Epithelial cell of prostate (primary cell): ENCODE measurements around the gene THRB.
A peak's percentile ranks its signal among the peaks of the same experiment; 100 is the strongest.

Experiments used
- DNase-seq: peaks from one replicate; pipeline ENCODE4 v3.0.0-alpha.2; 2011; ENCODE audit warnings: low read depth, low spot score
- H3K27ac ChIP-seq: fragments of 450-650 bp; 2 replicates; pipeline ENCODE4 v1.5.1; 2017; ENCODE audit warnings: mild to moderate bottlenecking

The THRB gene

DNA sequence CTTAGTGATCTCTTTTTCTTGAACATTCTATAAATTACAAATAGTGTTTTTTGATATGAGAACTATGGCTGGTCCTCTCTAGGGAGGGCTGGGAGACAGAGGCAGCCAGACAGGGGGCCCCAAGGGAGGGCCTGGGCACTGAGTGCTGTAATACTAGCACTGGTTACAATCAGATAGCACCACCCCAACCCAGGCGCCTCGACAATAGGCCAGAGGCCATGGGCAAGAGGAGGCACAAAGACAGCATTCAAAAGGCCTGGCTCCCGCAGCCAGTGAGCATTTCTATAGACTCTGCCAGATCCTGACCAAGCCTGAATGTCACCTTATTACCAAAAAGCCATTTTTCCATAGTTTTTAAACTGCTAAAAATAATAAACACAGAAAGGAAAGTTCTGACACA lies 158.5 kb downstream of the THRB start:
- H3K27ac ChIP-seq, result no peak overlapping the region
- no peak for DNase-seq

DNA sequence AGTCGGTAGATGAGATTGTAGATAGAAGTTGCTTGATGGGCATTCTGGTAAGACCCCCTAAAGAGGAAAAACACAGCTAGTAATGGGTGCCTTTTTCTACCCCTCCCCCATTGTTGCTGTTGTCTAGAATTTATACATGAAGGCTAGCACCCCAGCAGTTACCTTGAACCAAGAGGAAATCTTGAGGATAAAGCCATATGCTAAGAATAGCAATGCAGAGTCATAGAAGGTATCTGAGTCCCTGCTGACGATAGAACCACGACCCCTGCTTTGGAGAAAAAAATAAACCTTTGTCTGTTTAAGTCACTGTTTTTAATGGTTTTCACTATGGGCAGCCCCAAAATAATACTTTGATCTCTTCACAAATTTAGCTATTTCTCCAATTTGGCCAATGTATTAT lies 162.6 kb downstream of the THRB start:
- H3K27ac ChIP-seq, result no peak overlapping the region
- no peak for DNase-seq

DNA sequence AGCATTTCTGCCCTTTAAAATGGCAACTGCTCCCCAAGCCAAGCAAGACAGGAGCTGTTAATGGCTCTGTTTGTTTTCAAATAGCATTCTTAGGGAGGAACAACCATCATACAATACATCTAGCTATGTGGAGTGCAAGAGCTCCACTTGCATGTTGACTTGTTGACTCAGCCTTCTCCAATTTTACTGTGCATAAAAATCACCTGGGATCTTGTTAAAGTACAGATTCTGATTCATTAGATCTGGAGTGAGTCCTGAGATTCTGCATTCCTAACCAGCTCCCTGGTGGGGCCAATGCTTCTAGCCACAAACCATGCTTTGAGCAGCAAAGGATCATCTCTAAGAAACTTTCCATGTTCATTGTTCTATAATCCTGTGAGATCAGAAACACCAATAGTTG lies 171.4 kb downstream of the THRB start:
- no peak overlapping the region for H3K27ac ChIP-seq
- DNase-seq, result peak; percentile 18

DNA sequence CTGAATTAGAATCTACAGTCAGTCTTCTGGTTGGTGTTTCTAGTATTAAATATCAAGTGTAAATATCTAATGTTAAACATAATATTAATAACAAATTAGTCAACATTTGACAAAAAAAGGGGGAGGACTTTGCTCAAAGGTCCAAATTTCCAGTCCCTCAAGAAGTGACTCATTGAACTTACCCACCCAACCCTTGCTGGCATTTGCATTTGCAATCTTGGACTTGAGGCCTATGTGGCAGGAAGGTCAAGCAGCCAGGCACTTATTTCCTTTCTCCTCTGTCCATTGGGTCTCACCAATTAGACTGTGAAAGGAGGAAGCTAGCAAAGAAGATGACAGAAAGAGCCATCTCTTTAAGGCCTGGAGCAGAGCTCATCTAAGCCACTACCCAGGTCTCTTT lies 174.0 kb downstream of the THRB start:
- DNase-seq, result no peak
- H3K27ac ChIP-seq, result no peak overlapping the region

DNA sequence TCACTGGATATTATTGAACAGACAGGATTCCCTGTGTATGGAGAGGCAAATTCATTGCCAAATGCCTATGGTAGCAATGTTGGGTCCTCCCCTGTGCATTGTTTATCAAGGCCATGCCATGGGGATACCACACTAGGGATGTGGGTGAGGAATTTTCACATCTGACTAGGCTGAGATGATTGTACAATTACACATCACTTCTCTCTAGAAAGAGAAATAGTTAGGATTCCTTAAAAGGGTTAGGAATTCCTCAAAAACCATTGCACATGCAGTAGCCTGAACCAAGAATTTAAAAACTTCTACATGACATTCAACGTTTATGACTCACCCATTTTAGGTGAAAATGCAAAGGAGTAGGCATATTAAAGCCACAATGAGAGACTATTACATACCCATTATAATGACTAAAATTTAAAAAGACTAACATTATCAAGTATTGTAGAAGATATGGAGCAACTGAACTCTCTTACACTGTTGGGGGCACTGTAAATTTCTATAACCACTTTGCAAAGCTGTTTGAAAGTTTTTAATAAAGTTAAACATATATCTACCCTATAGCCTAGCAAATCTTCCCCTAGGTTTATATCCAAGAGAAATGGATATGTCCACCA lies 175.9 kb downstream of the THRB start:
- H3K27ac ChIP-seq, result peak overlapping the region; percentile 65
- peak; percentile 22 for DNase-seq

DNA sequence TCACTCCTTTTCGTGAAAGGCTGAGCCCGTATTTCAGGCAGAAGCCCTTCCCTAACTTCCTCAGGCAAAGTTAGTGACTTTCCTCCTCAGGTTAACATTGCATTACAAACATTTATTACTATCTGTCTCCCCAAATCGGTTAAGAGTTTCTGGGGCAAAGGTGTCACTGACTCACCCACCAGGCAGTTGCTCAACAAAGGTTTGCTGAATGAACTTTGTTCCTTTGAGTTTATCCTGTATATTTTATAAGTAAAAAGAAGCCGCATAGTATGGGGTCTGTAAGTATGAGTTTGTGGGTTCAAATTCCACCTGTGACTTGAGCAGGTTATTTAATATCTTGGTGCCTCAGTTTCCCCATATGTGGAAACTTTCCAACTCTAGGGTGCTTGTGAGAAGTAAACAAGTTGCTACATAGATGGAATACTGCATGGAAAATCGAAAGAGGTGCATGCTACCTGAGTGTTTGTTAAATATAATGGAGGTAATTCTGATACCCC lies 177.7 kb downstream of the THRB start:
- peak; percentile 14 for DNase-seq
- H3K27ac ChIP-seq, result peak overlapping the region; percentile 66

DNA sequence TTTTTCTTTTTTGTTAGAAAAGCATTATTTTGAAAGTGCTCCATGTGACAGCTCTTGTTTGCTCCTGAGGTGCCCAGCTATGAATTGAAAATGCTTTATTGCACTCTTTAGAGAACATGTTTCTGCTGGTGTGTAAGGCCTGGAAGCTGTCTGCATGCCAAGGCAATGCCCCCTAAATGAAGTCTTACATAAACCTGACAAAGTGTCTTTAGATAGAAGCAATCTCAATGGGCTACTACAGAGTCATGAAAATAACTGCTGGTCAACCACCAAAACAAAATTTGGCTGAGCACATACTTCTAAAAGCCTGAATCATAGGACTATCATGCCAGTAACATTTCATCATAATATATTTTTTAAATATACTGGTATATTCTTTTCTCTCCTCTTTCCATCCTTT lies 178.7 kb downstream of the THRB start:
- peak overlapping the region; percentile 66 for H3K27ac ChIP-seq
- peak; percentile 10 for DNase-seq

DNA sequence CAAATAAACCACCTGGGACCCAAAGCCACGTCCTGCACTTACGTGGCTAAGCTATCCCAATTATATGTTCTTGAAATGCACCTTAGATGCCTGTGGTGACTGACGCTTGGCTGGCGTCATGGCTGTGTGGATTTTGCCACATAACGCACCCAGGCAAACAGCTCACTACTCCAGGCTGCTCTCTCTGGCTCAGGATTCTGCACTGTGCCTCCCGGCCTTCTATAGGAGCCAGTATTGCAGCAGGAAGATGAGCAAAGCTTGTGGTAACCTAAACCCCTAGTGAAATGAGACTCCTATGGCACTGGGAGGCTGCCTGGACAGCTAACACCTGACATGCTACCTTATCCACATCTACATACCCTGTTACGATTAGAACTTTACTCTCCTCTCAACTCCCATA lies 179.3 kb downstream of the THRB start:
- peak overlapping the region; percentile 66 for H3K27ac ChIP-seq
- no peak for DNase-seq

DNA sequence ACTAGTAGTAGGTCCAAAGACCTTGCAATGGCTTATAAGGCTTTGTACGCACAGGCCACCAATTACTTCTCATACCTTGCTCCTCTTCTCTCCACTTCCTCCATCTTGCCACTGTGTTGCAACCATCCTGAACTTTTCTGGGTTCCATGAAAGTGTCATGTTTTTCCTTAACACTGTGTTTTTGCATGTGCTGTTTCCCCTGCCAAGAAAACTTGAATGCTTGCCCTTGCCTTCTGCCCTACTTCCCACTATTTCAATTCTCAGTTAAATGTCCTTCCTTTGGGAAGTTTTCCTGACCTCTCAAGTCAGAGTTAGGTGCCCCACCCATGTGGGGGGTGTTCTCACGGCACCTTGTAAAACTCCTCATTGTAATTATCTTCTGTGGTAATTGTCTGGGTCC lies 182.8 kb downstream of the THRB start:
- H3K27ac ChIP-seq, result no peak overlapping the region
- no peak for DNase-seq

DNA sequence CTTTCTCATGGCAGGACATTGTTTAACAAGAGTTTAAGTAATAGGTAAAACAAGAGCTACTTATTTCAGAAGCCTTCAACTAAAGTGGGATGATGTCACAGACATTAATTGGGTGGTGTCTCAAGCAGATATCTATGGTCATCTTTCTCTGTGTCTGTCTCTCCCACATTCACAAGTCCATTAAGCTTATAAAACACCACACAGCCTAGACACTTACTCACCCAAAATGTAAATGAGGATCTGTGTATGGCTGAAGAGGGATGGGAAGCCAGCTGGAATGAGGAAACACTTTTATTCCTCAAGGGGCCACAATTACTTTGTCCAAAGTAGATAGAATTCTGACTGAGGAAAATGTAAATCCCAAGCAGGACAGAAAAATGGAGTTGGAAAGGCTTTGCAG lies 183.8 kb downstream of the THRB start:
- no peak overlapping the region for H3K27ac ChIP-seq
- DNase-seq, result no peak

DNA sequence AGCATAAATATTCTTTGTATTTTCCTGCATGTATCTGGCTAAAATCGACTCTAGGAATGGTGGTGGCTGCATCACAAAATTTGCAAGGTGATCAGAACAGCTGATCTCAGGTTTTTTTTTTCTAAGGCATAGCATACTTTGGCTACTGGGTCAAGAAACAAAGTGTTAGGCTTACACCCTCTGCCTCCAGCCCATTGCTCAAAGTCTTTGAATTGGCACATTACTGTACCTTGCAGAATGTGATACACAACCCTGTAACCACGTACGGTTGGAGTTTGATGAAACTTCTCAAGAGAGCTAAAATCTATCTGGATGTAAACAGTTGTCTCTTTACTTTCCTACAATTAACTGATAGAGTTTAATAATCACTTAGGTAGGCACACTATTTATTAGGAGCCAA lies 188.1 kb downstream of the THRB start:
- H3K27ac ChIP-seq, result no peak overlapping the region
- no peak for DNase-seq

DNA sequence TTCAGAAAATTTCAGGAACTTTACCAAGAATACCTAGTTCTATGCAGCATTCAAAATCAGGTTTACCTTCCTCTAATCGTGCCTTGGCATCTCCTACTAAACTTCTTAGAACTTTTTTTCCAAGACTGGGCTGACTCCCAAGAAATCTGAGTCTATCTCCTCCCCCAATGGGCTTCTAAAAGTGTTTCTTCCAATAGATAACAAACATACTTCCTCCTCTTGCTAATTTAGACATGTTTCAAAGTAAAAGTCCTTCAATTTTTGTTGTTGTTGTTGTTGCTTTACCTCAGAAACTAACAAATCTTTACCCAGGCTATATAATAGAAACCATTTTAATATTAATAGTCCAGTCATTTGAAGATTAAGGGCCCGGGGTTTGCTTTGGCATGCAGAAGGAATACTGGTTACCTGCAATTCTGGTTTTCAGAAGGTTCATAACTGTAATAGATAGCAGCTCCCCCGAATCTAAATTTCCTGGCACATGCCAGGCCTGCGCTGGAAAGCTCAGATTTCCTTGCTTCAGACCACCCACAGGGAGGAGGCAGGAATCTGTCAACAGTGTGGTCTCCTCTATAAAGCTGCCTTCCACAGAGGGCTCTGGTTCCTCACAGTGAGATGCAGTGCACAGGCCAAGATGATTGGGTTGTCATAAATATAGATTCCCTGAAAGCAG lies 188.7 kb downstream of the THRB start:
- no peak for DNase-seq
- no peak overlapping the region for H3K27ac ChIP-seq

DNA sequence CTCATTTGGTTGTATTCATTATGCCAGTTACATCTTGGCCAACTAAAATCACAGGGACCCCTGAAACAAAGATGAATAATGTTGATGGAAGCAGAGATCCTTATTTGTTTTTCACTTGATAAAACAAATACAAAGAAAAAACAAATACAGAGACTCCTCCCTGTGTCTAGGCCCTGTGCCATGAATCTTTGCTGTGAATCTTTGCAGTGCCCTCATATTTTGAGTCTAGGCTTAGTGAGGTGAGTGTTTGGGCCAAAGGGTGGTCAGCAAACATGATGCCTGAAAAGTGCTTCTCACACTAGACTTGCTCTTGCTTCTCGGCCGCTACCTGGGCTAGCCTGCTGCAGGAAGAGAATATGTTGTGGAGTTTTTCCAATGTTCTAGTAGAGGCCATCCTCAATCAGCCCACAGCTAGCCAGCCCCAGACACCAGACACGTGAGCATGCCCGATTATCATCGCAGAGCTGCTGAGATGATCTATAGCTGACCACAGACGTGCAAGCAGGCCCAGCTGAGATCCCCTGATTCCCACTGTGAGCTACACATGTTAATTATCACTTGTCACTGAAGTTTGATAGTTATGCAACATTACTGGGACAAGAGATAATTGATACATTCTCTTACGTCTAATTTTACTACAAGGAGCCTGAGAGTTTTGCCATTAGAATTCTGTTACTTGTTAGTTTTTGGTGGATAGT lies 191.4 kb downstream of the THRB start:
- H3K27ac ChIP-seq, result no peak overlapping the region
- no peak for DNase-seq

DNA sequence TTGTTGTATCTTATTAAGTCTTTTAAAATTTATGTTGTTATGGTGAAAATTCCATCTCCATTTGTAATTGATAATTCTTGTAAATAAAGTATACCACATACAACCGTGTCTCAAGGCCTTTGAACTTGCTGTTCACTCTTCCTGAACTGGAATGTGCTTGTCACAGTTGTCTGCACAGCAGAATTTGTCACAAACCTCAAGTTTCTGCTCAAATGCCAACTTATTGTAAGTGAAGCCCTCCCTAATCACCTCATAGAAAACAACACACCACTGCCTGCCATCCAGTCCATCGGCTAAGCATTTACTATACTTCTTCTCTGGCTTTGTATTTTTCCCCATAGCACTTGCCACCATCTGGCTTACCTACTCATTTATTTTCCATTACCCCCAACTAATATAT lies 192.3 kb downstream of the THRB start:
- H3K27ac ChIP-seq, result no peak overlapping the region
- no peak for DNase-seq

DNA sequence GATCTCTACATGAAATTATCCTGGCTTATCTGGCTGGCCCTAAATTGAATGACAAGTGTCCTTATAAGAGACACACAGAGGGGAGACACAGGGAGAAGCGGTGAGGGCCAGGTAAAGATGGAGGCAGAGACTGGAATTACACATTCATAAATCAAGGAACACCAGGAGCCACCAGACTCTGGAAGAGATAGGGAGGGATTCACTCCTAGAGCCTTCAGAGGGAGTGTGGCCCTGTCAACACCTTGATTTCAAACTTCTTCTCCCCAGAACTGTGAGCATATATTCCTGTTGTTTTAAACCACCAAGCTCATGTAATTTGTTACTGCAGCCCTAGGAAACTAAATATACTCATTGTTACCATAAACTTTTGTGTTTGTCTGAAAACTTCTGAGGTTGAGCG lies 193.7 kb downstream of the THRB start:
- H3K27ac ChIP-seq, result no peak overlapping the region
- no peak for DNase-seq

DNA sequence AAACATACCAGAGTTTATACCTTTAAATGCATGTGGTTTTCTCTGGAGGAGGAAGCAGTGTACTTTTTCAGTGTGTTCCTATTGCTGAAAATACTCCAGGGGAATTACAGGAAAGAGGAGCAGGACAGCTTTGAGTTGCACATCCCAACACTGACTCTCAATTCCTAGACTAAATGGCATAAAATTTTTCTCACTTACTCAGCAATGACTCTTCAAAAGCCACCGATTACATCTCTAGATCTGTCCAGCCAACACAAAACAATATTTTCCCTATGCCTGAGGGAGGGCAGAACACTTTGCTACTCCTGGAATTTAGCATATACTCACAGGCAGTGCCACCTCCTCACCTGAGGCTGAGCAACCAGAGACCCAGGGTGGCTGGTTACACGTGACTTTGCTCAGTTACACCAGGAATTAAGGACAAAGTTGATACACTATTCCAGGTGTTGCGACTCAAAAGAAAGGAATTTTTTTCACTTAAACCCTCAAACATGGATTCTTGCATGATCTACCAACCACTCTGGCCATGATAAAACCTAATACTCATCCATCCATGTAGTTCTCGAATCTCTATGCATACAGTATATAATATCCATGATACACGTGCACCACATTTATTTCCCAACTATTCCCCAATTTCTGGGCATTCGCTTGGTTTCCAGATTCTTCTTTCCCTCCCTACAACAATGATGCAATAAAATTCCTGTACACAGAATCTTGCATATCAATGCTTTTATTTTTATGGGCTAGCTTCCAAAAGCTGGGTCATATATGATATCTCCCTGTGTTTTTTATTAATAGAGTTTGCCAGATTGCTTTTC lies 194.6 kb downstream of the THRB start:
- DNase-seq, result peak; percentile 20
- H3K27ac ChIP-seq, result peak overlapping the region; percentile 55

DNA sequence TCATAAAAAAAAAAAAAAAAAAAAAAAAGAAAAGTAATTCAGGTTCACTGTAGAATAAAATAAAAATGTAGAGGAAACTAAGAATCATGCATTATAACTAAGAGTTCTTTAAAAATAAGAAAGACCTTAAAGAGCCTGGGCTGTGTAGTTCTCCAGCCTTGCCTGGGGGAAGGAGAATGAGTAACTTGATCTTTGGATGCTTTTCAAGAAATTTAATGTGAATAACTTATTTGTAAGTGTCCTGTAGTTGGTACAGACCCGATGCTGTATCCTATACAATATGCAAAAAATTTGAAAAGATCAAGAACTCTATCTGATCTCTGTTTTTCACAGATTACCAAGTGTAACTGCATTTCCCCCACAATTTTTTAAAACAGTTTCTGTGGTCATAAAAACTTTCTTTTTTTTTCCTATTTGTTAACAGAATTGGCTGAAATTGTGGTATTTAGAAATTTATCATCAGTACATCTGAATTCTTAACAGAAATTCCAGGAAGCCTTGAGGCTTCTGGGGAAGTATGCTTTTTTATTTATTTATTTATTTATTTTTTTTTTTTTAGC lies 195.3 kb downstream of the THRB start:
- DNase-seq, result no peak
- H3K27ac ChIP-seq, result peak overlapping the region; percentile 55

DNA sequence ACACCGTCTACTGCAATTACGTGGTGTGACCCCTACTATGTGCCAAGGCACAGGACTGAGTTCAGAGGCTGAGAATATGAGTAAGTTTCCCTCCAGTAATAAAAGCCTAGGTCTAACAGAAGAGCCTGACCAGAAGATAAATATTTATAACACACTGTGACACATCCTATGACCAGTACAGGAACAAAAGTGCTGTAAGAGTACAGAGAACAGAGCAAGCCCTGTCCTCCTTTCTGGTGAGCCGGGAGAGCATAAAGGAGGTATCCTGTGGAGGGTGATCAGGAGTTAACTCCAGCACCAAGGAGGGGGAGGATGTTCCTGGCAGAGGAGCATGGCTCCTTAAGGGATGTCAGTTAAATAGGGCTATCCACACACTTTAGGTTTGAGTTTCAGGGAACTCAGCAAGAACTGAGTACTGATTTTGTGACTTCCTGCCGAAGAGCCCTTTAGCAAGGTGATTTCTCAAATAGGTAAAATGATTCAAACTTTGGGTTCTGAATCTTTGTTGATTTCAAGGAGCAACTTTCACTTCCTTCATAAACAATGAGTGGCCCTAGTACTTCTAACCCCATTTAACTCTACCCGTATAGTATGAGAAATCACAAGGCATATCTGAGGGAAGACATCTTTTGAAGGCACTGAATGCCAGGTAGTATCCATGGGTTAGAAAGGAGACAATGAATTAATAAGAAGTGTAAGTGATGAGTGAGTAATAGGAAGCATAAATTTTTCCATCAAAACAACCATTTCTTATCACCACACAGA lies 198.0 kb downstream of the THRB start:
- no peak overlapping the region for H3K27ac ChIP-seq
- no peak for DNase-seq

DNA sequence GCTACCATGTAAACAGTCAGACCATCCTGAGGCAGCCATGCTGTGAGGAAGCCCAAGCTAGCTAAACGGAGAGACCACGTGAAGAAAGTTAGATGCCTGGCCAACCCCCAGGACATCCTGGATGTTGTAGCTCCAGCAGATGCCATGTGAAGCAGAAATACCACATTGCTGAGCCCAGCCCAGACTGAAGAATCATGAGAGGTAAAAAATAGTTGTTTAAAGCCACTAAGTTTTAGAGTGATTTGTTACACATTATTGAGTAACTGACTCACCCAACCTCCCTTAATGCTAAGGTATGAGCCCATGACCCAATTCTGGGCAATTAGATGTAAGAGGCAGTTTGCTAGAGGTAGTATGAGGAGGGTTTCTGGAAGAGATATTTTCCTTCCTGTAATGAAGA lies 200.5 kb downstream of the THRB start:
- H3K27ac ChIP-seq, result no peak overlapping the region

DNA sequence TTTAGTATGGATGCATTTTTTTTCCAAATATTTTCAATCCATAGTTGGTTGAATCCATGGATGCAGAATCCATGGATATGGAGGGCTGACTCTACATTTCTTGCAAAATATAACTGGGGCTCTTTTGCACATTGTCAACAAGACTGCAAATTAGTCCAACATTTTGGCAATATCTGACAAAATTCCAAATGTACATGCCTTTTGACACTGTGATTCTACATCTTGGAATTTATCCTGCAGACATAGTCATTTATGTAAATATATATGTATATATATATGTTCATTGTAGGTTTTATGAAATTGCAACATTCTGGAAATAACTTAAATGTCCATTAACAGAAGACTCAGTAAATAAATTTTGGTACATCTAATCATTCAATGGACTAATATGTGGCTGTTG lies 203.0 kb downstream of the THRB start:
- no peak for DNase-seq
- no peak overlapping the region for H3K27ac ChIP-seq

More for the DNA sequence above, 200.5 kb downstream of the THRB start:
- DNase-seq, result no peak
